Ectodermal cell (in vitro differentiated cells): ENCODE measurements around the gene ARHGEF12.

Source experiments
- H3K27ac ChIP-seq: 2 replicates; pipeline ENCODE4 v1.7.0; 2013; ENCODE audit warnings: mild to moderate bottlenecking, low read depth, low read length; ENCODE audit not compliant: insufficient read depth, poor library complexity, severe bottlenecking
- H3K27me3 ChIP-seq: 2 replicates; pipeline ENCODE4 v1.7.0; 2013; ENCODE audit warnings: mild to moderate bottlenecking, low read length; ENCODE audit not compliant: insufficient read depth, control insufficient read depth, poor library complexity, severe bottlenecking
- H3K36me3 ChIP-seq: one replicate; pipeline ENCODE4 v1.7.0; 2013; ENCODE audit warnings: low read length; ENCODE audit not compliant: control insufficient read depth, insufficient read depth
- H3K4me1 ChIP-seq: one replicate; pipeline ENCODE4 v1.7.0; 2013; ENCODE audit warnings: low read length; ENCODE audit not compliant: control insufficient read depth, insufficient read depth
- H3K4me3 ChIP-seq: 2 replicates; pipeline ENCODE4 v1.7.0; 2013; ENCODE audit warnings: low read depth, low read length, control low read depth; ENCODE audit not compliant: insufficient read depth
- H3K9me3 ChIP-seq: 2 replicates; pipeline ENCODE4 v1.7.0; 2013; ENCODE audit warnings: mild to moderate bottlenecking, low read length, moderate library complexity; ENCODE audit not compliant: control insufficient read depth
- WGBS, 2 experiments: methylation state at CpG; one replicate each; pipeline ENCODE4 v1.1.7; 2013; ENCODE audit warnings: missing lambda C conversion rate in 2 of 2; 5-methylcytosine and 5-hydroxymethylcytosine counted together

ARHGEF12 gene

DNA sequence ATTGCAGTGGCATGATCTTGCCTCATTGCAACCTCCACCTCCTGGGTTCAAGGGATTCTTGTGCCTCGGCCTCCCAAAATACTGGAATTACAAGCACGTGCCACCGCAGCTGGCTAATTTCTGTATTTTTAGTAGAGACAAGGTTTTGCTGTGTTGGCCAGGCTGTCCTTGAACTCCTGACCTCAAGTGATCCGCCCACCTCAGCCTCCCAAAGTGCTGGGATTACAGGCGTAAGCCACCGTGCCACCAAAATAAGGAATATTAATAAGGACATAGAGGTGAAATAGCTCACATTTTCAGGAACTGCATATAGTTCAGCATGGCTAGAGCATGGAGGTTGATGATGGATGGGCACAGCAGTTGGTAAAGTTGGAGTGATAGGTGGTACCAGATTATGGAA lies 21.4 kb downstream of the ARHGEF12 start:
- H3K4me1 ChIP-seq = no peaks in the 10 kb centered on the region
- H3K27me3 ChIP-seq = no peaks in the 10 kb centered on the region
- no peaks in the 10 kb centered on the region for H3K36me3 ChIP-seq
- no peak overlapping the region for H3K4me3 ChIP-seq
- no peaks in the 10 kb centered on the region for H3K9me3 ChIP-seq
- no peak overlapping the region for H3K27ac ChIP-seq
- 91 to 94% methylated on average over 6 of the region's 6 CpGs for WGBS, 2 experiments

- Histone ChIP-seq H3K4me1 (no peaks in the 10 kb centered on the region), H3K27ac (no peak overlapping the region), H3K9me3 (no peaks in the 10 kb centered on the region), H3K4me3 (no peak overlapping the region), H3K27me3 (no peaks in the 10 kb centered on the region), H3K36me3 (no peaks in the 10 kb centered on the region)
- WGBS, 2 experiments = 95% methylated on average over 3 of the region's 3 CpGs
These were observed 22.5 kb downstream of the ARHGEF12 start for GRCh38 chr11:120358729-120359128.

DNA sequence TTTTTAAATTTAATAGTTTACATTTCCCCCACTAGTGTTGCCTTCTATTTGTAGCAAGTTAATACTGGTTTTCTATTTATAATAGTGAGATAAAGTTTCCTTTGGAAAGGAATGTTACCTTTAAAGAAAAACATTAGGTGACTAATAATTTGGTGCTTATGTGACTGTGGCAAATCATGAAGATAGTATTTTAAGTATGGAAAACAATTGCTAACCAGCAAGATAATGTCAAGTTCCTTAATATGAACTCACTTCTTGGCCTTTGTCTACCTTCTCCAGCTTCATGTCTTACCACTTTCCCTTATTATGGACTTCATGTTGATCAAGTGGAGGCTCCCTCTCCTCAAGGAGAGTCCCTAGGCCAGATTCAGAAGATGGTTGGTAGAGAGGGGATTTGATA lies 27.2 kb downstream of the ARHGEF12 start:
- Histone ChIP-seq H3K27ac (no peak overlapping the region), H3K27me3 (no peaks in the 10 kb centered on the region), H3K4me3 (no peak overlapping the region), H3K9me3 (no peaks in the 10 kb centered on the region), H3K36me3 (no peaks in the 10 kb centered on the region), H3K4me1 (no peaks in the 10 kb centered on the region)

- no peaks in the 10 kb centered on the region for H3K27me3 ChIP-seq
- H3K9me3 ChIP-seq = no peaks in the 10 kb centered on the region
These were observed 29.3 kb downstream of the ARHGEF12 start for GRCh38 chr11:120365512-120365911.

GRCh38 chr11:120372296-120372695 lies 36.1 kb downstream of the ARHGEF12 start:
- Histone ChIP-seq H3K27me3 (no peaks in the 10 kb centered on the region), H3K27ac (no peak overlapping the region), H3K36me3 (no peaks in the 10 kb centered on the region), H3K4me1 (no peaks in the 10 kb centered on the region), H3K9me3 (no peaks in the 10 kb centered on the region), H3K4me3 (no peak overlapping the region)

More at GRCh38 chr11:120365512-120365911, 29.3 kb downstream of the ARHGEF12 start:
- no peak overlapping the region for H3K4me3 ChIP-seq
- no peak overlapping the region for H3K27ac ChIP-seq
- no peaks in the 10 kb centered on the region for H3K4me1 ChIP-seq
- no peaks in the 10 kb centered on the region for H3K36me3 ChIP-seq

- no peak overlapping the region for H3K27ac ChIP-seq
These were observed 38.9 kb downstream of the ARHGEF12 start for GRCh38 chr11:120375076-120375475.

DNA sequence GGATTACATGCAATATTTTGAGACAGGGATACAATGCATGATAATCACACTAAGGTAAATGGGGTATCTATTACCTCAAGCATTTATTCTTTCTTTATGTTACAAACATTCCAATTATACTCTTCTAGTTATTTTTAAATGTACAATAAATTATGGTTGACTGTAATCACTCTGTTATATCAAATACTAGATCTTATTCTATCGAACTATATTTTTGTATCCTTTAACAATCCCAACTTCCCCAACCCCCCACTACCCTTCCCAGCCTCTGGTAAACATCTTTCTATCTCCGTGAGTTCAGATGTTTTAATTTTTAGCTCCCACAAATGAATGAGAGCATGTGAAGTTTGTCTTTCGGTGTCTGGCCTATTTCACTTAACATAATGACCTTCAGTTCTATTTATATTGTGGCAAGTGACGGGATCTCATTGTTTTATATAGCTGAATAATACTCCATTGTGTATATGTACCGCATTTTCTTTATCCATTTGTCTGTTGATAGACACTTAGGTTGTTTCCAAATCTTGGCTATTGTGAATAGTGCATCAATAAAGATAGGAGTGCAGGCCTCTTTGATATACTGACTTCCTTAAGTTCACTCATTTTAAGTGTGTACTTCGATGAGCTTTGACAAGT lies 40.5 kb downstream of the ARHGEF12 start:
- Histone ChIP-seq H3K27ac (no peak overlapping the region), H3K36me3 (no peaks in the 10 kb centered on the region), H3K27me3 (no peaks in the 10 kb centered on the region), H3K9me3 (no peaks in the 10 kb centered on the region), H3K4me1 (no peaks in the 10 kb centered on the region), H3K4me3 (no peak overlapping the region)
- WGBS, 2 experiments = 98 to 99% methylated on average over 5 to 6 of the region's 6 CpGs

More at GRCh38 chr11:120375076-120375475, 38.9 kb downstream of the ARHGEF12 start:
- H3K9me3 ChIP-seq = no peaks in the 10 kb centered on the region
- H3K4me3 ChIP-seq = no peak overlapping the region
- 91 to 95% methylated on average over 2 to 3 of the region's 3 CpGs for WGBS, 2 experiments
- no peaks in the 10 kb centered on the region for H3K4me1 ChIP-seq
- no peaks in the 10 kb centered on the region for H3K27me3 ChIP-seq
- H3K36me3 ChIP-seq = no peaks in the 10 kb centered on the region

DNA sequence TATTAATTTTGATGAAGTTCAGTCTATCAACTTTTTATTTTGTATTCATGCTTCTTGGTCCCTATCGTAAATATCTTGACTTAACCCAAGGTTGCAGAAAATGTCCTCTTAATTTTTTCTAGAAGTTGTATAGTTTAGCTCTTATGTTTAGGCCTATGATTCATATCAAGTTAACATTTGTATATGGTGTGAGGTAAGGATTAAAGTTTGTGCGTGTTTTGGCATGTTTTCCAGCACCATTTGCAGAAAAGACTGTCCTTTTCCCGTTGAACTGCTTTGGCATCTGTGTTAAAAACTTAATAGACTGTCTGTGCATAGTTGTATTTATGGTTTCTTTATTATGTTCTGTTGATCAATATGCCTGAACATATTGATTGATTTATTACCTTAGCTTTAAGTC lies 42.3 kb downstream of the ARHGEF12 start:
- Histone ChIP-seq H3K4me1 (no peaks in the 10 kb centered on the region), H3K36me3 (no peaks in the 10 kb centered on the region), H3K27me3 (no peaks in the 10 kb centered on the region), H3K9me3 (no peaks in the 10 kb centered on the region), H3K4me3 (no peak overlapping the region), H3K27ac (no peak overlapping the region)
- WGBS, 2 experiments = 95 to 98% methylated on average over 3 of the region's 3 CpGs

GRCh38 chr11:120381401-120381800 lies 45.2 kb downstream of the ARHGEF12 start:
- 93 to 94% methylated on average over 7 of the region's 7 CpGs for WGBS, 2 experiments
- H3K4me1 ChIP-seq = peaks cover 2% of the 10 kb centered on the region
- H3K27me3 ChIP-seq = no peaks in the 10 kb centered on the region
- H3K36me3 ChIP-seq = no peaks in the 10 kb centered on the region
- no peak overlapping the region for H3K27ac ChIP-seq
- H3K9me3 ChIP-seq = no peaks in the 10 kb centered on the region
- no peak overlapping the region for H3K4me3 ChIP-seq

- Histone ChIP-seq H3K4me1 (peaks cover 2% of the 10 kb centered on the region), H3K36me3 (no peaks in the 10 kb centered on the region), H3K27ac (no peak overlapping the region), H3K9me3 (no peaks in the 10 kb centered on the region), H3K27me3 (no peaks in the 10 kb centered on the region), H3K4me3 (no peak overlapping the region)
- WGBS, 2 experiments = 96% methylated on average over 4 of the region's 4 CpGs
These were observed 47.4 kb downstream of the ARHGEF12 start for GRCh38 chr11:120383518-120384155.
